GM23248 (cell line): ENCODE data around the gene MLXIPL.

Source experiments
- EZH2 ChIP-seq: fragments of 200-600 bp; sonication (generic); IDR thresholded peaks from 2 replicates; pipeline ENCODE4 v1.6.1; 2018; ENCODE audit warnings: antibody characterized with exemption, mild to moderate bottlenecking; ENCODE audit not compliant: insufficient read depth, poor library complexity, severe bottlenecking
- EZH2phosphoT487 ChIP-seq: fragments of 200-600 bp; sonication (generic); IDR thresholded peaks from 2 replicates; pipeline ENCODE4 v1.6.1; 2018; ENCODE audit warnings: antibody characterized with exemption, moderate library complexity, mild to moderate bottlenecking, low read depth; ENCODE audit not compliant: insufficient read depth

DNA sequence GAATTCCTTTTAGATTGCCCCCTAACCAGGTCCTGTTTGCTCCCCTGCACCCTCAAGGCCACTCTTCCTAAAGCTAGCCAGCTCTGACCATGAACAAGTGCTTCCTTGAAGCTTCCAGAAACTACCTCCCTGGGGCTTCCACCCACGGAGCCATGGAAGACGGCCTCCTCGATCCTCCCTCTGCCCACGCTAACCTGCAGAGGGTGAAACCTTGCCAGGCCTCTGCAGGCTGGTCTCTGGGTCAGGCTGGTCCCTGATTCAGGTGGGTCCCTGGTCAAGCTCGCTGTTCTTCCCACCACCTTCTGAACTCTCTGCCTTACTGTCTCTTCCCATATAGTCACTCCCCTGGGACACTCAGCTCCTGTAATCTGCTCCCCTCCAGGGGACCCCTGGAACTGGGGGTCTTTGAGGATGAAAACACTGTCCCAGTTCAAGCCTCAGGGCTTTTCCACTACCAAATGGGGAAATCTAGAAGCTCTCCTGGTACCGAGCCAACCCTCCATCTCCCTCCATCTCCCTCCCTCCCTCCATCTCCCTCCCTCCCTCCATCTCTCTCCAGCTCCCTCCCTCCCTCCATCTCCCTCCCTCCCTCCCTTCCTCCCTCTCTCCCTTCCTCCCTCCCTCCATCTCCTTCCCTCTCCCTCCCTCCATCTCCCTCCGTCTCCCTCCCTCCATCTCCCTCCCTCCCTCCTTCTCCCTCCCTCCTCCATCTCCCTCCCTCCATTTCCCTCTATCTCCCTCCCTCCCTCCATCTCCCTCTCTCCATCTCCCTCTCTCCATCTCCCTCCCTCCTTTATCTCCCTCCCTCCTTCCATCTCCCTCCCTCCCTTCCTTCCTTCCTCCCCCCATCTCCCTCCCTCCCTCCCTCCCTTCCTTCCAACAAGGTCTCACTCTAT is 2.9 kb downstream of the MLXIPL start:
- TF ChIP-seq EZH2phosphoT487 (no peak), EZH2 (no peak)
